Dedifferentiated amniotic fluid mesenchymal stem cell (primary cell): ENCODE measurements around the gene PLPP3.

Source experiments
- DNase-seq: peaks from one replicate; pipeline ENCODE4 v3.0.0-alpha.2; 2016; ENCODE audit errors: extremely low spot score

PLPP3 gene

DNA sequence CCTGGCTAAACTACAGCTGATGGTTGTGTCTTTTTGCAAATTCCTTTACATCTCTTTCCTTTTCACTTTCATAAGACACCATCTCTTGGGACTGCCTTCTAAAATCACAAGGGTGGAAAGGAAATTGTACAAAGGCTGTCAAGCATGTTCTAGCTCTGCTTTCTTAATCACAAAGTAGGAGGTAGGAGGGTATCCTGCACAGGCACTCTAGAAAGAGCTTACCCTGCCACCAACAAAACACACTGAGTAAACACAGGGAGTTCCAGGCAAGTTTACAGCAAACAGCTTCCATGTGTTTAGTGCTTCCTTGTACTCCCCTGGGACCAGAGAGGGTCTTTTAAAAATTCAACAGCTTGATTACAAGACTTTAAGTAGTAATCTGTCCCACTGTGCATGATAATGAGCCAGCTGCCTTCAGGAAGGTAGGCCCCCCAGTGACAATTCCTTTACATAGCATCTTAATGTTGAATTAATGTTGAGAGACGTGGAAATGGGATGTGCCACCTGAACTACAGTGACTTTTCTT lies 2.4 kb downstream of the PLPP3 start:
- no peak for DNase-seq

DNA sequence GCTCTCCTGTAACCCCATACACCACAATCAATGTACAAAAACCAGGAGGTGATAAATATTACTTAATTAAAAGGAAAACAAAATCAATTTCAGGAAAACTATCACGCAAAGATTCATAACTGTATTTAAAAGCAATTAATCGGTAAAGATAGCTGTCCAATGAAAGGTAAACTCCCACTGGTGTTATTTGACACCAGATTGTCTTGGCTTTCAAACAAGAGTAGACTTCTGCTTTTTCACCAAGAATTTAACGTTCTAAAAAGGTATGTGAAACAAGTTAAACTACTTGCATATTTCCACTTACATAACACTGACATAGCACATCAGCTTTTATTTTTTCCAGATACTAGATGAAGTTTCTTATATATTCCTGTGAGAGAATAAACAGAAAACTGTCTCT lies 3.5 kb downstream of the PLPP3 start:
- DNase-seq: no peak

- DNase-seq: no peak
These were observed 4.6 kb downstream of the PLPP3 start for GRCh38 chr1:56574794-56575193.

GRCh38 chr1:56573311-56573710 lies 6.1 kb downstream of the PLPP3 start:
- no peak for DNase-seq

DNA sequence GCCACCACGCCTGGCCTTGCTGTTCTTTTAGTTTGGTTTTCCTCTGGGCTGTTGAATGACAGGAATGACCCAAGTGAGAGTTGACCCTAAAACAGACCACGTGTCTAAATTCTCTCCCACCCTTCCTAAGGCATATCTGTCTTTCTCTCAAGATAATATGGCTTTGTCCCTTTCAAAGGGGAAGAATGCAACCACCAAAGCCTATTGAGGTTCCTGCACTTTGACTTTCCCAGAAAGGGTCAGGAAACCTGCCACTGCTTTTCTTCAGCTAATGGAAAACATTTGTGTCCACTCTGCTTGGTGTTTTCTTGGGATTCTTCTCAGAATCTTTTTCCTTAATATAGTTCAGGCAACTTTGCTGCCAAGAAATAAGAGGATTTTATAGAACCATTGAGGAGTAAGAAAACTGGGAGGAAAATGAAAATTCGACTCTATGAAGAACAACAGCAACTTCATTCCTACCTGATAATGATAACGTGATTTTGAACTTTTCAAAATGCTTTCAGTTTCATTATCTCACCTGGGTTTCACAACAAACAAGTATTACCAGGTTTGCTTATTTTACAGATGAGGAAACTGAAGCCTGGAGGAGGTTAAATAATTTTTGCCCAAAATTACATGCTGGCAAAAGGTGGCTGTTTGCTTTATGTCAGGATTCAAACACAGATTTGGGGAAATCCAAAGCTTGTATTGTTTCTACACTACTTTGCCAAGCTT lies 6.9 kb downstream of the PLPP3 start:
- DNase-seq: no peak

DNA sequence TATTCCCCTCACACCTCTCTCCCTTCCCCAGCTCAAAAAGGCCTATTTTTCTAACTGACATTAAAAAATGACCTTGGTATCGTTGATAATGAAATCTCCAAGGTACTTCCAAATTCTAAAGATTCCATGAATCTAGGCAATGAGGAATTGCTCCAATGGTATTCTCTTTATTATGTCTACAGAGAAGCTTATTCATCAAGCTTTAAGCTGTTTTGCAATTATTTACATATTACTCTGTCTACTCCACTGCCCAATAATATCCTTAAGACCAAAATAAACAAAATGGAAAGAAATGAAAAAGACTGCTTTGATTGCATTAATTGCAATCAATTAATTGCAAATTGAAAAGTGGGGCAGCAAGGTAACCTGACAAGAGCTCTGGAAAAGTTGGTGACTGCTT lies 7.9 kb downstream of the PLPP3 start:
- no peak for DNase-seq

DNA sequence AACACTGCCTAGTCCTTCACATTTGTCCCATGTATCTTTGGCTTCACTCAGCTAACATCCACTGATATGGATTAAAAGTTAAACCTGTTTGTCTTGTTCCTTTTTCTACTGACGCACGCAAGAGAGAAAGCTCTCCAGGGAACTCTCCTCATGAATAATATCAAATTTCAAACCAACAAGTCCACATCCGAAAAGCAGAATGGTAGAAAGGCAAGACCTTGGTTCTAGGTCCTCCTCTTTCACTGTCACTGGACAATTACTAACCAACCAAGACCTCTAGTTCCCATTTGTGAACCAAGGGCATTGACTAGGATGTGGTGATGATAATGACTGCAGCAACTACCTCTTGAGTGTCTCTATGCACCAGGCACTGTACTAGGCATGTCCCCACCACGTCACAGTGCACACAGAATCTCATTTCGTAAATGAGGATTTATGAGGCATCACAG lies 8.4 kb downstream of the PLPP3 start:
- no peak for DNase-seq

DNA sequence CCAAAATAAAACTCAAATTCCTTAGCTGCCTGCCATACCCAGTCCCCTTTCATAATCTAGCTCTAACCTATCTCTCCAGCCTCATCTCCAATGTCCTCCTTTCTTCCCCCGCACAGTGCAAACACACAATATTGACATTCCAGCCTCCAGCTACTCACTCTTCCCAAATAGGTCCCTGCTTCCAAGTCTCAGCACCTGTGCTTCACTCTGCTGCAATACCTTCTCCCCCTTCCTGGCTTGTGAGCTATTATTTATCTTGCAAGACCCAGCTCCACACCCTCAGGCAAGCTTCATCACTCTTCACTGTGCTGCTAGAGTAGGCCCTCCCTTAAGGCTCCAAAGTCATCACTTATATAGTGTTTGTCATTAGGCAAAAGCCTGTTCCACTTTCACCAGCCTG lies 9.7 kb downstream of the PLPP3 start:
- no peak for DNase-seq

- no peak for DNase-seq
These were observed 12.4 kb downstream of the PLPP3 start for GRCh38 chr1:56566994-56567393.

DNA sequence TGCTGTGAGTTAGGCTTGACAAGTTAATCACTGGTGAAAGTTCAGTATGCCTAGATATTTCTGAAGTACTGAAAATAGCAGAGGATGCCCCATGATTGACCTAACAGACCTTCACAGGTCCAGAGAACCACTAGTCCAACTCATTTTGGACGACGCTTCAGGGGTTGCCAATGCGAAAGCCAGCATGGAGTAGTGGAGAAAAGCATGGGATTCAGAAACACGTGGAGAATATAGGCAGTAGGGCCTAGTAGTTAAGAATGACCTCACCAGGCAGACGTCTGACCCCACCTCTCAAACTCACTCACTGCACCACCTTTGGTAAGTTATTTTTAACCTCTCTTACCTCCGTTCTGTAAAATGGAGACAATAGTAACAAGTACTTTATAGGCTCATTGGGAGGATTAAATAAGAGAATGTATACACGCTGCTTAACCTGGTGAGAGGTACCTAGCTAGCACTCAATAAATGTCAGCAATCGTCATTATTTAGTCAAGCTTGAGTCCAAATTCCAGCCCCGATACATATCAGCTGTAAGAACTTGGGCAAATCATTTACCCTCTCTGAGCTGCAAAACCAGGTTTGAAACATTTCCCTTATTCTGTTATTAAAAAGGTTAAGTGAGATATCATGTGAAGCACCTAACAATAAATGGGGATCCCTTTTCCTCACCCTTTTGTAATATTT lies 13.2 kb downstream of the PLPP3 start:
- DNase-seq: no peak

DNA sequence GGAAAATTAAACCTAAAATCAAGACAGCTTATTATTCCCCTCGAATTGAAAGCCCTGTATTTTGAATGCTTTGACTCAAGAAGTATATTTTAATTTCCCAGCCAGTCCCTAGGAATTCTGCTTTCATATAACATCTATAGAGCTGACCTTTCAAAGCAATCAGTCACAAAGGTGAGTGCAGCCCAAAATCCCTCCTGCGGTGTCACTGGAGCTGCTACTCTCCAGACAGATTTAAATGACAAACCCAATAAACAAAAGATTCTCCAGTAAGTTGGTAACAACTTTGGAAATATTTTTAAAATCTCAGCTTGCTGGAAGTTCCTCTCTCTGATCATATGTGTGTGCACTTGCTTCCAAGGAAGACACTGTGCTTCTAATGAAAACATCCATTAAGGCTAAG lies 14.7 kb downstream of the PLPP3 start:
- DNase-seq: no peak

DNA sequence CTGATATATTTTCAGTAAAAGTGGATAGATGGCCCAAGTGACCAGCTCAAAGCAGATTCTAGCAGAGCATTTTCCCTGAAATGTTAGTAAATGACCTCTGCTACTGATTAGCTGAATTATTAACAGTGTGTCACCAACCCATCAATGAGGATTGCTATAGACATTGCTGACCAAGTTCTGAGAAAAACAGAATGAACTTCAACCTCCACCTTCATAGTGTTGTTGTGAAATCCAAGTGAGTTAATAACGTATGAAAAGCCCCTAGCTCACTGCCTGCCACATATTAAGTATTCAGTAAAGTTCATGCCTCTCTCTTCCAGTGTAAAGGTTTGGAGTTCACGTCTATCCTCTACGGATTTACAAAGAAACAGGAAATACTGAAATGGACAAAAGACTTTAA lies 15.8 kb downstream of the PLPP3 start:
- no peak for DNase-seq

GRCh38 chr1:56562891-56563452 lies 16.4 kb downstream of the PLPP3 start:
- no peak for DNase-seq

DNA sequence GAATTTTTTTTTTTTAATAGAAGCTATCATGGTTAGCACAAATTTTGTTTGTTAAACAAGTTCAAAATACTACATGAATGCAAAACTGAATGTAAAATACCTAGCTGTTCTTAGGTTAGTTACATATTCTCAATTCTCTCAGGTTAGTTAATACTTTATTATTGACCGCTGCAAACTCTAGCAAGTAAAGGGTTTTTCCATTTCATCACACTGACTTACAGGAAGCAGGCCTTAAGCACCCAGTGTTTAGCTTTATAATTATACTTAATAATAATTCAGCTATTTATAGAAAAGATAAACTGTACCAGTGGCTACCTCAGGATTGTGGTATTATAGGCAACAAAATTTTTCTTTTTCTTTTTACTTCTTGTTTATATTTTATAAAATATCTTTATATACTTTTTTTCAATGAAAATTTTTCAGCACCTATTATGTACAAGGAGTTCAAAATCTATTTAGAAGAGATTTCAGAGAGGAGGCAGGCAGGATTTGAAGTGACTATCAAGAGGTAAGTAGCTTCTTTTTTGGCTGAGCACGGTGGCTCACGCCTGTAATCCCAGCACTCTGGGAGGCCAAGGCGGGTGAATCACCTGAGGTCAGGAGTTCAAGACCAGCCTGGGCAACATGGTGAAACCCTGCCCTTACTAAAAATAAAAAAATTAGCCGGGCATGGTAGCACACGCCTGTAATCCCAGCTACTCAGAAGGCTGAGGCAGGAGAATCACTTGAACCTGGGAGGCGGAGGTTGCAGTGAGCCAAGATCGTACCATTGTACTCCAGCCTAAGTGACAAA lies 17.9 kb downstream of the PLPP3 start:
- no peak for DNase-seq

GRCh38 chr1:56557746-56558145 lies 21.6 kb downstream of the PLPP3 start:
- DNase-seq: no peak

- DNase-seq: no peak
These were observed 23.9 kb downstream of the PLPP3 start for GRCh38 chr1:56555448-56555847.

GRCh38 chr1:56553046-56553445 lies 26.3 kb downstream of the PLPP3 start:
- no peak for DNase-seq

- DNase-seq: no peak
These were observed 27.0 kb downstream of the PLPP3 start for GRCh38 chr1:56552349-56552748.

GRCh38 chr1:56551691-56552090 lies 27.7 kb downstream of the PLPP3 start:
- DNase-seq: no peak

DNA sequence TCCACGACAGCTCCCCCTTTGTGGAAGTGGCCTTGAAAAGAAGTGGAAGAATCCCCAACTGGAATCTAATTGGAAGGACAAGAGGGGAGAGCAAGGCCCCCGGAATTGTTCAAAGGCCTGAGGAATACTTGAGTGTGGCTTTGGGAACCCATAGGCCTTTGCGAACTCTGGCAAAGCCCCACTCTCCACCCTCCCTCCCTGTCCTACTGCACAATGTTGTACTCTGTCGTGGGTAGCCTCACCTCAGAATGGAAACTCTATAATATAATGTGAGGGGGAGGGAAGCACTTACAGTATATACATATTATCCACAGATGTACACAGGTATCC lies 28.5 kb downstream of the PLPP3 start:
- no peak for DNase-seq

DNA sequence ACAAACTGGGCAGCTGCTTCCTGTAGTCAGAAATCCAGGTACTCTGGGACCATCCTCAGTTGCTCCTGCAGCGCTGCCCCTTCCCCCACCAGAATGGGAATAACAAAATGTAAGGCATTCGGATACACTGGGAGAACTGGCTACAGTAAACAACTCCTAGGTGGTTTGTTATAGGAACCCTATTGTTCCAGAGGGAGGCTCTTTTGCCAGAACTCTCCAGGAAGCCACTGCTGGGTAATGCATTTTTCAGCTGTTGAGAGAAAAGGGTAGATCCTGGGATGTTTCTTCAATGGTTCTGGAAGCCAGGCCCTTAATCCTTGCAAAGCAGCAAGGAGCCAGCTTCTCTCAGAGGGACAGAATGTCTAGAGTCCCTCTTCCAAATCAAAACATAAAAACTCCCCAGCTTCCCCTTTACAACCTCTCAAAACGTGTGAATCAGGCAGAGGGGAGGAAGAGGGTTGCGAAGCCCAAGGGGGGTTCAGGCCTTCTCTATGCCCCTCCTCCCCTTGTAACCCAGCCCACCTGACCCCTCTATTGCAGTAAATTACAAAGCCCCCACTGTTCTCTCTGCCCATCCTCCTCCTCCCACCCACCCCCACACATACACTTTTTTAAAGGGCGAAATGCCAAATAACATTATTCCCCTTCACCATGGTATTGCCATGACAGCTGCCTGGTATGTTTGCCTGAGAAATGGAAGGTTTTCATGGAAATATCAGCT lies 29.1 kb downstream of the PLPP3 start:
- no peak for DNase-seq

DNA sequence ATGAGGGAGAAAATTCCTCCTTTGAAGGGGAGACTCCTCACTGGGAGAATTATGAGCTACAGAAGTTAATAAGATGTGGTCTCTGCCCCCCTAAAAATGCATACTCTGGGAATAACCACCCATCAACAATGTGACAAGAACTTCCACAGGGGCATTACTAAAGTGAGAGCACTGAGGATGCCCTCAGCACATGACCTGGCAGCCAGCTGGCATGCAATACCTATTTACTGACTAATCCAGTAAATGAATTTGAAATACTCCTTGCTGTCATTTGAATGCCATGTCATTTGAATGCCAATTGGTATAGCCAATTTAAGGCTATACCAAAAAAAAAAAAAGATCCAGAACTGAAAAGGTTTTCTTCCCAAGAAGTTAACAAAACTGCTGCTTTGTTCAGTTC lies 30.8 kb downstream of the PLPP3 start:
- DNase-seq: no peak
